ENCODE results near the gene EFCAB6. TPM values are rescaled to one million over a fixed set of nuclear protein-coding genes. Genes with fewer than 3 reads are reported as not detected.

EFCAB6 gene
- total and polyA plus RNA-seq, 3 donors from 2014 or later = 41.3 to 108 (median 81.5) TPM

DNA sequence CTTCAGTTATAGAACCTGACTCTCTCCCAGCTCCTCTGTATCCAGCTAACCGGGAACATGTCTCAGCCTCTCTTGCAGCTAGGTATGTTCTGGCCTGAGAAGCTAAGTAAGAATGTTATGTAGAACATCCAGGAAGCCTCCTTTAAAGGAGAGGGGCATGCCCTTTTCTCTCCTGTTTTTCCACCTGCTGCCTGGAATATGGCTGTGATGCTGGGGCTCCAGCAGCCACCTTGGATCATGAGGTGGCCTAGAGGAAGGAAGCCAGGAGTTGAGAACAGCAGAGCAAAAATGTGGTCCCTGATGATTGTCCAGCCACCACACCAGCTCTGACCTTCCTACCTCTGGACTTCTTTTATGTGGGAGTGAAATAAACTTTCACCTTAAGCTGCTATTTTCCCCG lies 282.6 kb downstream of the EFCAB6 start:
- intact Hi-C loops (cut with DNase I; ENCODE audit: low total_unique reads) = no loop called here
- H3K4me3 ChIP-seq = no peak overlapping the region
- 98 to 100% methylated on average over 1 to 2 of the region's 2 CpGs for WGBS, 2 donors
- H3K36me3 ChIP-seq (ENCODE audit: low read depth, missing control alignments) = no peaks in the 10 kb centered on the region
- no peaks in the 10 kb centered on the region for H3K4me1 ChIP-seq
- H3K9me3 ChIP-seq = no peaks in the 10 kb centered on the region
- no peak for TF ChIP-seq POLR2A (IDR thresholded peaks at IDR 0.05)
- TF ChIP-seq, protein P1, sequence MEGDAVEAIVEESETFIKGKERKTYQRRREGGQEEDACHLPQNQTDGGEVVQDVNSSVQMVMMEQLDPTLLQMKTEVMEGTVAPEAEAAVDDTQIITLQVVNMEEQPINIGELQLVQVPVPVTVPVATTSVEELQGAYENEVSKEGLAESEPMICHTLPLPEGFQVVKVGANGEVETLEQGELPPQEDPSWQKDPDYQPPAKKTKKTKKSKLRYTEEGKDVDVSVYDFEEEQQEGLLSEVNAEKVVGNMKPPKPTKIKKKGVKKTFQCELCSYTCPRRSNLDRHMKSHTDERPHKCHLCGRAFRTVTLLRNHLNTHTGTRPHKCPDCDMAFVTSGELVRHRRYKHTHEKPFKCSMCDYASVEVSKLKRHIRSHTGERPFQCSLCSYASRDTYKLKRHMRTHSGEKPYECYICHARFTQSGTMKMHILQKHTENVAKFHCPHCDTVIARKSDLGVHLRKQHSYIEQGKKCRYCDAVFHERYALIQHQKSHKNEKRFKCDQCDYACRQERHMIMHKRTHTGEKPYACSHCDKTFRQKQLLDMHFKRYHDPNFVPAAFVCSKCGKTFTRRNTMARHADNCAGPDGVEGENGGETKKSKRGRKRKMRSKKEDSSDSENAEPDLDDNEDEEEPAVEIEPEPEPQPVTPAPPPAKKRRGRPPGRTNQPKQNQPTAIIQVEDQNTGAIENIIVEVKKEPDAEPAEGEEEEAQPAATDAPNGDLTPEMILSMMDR (IDR thresholded peaks at IDR 0.05) = no peak
- H3K27ac ChIP-seq = no peak overlapping the region
- DNase-seq = no peak
- H3K27me3 ChIP-seq = no peaks in the 10 kb centered on the region

DNA sequence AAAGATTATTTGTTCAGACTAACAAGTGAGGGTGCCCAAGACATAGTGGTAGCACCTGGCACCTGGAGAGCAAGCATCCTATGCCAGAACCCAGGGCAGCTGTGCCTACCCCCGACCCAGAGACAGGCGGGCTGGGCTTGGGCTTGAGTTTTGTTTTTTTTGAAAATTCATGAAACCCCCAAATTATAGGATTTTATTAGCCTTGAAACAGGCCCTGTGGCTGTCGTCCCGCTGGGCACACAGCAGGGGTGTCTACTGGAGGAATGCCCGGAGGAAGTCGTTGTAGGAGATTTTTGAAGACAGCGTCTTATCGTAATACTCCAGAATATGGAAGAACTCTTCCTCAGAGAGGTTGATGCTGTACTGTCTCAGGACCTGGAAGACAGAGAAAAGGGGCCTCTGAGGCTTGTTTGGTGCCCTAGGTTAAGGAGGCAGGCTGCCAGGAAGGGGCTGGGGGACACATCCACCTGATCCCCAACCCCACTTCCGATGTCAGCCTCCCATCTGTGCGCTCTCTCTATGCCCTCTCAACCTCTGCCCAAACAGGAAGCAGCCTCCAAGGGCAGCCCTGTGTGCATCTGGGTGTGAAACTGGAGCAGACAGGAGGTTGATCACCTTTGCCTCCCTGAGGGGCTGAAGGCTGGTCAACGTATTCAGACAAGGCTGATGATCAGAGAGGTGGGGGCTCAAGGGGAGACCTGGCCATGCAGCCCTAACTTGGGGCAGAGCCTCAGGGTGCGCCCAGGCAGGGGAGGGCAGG lies 283.3 kb downstream of the EFCAB6 start:
- intact Hi-C loops (cut with DNase I; ENCODE audit: low total_unique reads) = no loop called here
- Histone ChIP-seq H3K4me3 (no peak overlapping the region), H3K9me3 (no peaks in the 10 kb centered on the region), H3K27me3 (no peaks in the 10 kb centered on the region), H3K36me3 (ENCODE audit: low read depth, missing control alignments) (no peaks in the 10 kb centered on the region), H3K4me1 (no peaks in the 10 kb centered on the region), H3K27ac (no peak overlapping the region)
- no peak for DNase-seq
- 79 to 82% methylated on average over 12 of the region's 12 CpGs for WGBS, 2 donors
- no peak for TF ChIP-seq POLR2A (IDR thresholded peaks at IDR 0.05)

DNA sequence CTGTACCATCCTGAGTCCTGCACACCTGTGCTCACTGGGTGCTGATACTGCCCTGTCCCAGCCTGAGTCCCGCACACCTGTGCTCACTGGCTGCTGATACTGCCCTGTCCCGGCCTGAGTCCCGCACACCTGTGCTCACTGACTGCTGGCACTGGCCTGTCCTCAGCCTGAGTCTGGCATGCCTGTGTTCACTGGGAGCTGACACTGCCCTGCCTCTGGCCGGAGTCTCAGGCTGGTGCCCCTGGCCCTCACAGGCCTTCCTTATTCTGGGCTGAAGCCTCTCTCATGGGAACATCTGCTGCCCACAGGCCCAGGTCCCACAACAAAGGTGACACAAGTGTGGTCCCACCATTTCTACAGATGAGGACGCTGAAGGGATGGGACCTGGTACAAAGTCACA lies 285.2 kb downstream of the EFCAB6 start:
- H3K4me3 ChIP-seq = no peak overlapping the region
- H3K9me3 ChIP-seq = no peaks in the 10 kb centered on the region
- no peaks in the 10 kb centered on the region for H3K4me1 ChIP-seq
- no peaks in the 10 kb centered on the region for H3K27me3 ChIP-seq
- intact Hi-C loops (cut with DNase I; ENCODE audit: low total_unique reads) = no loop called here
- H3K27ac ChIP-seq = no peak overlapping the region
- no peaks in the 10 kb centered on the region for H3K36me3 ChIP-seq (ENCODE audit: low read depth, missing control alignments)
- WGBS, 2 donors = 88 to 96% methylated on average over 3 to 5 of the region's 5 CpGs
- DNase-seq = no peak
- TF ChIP-seq POLR2A (IDR thresholded peaks at IDR 0.05) = no peak
- TF ChIP-seq, protein P1 (IDR thresholded peaks at IDR 0.05) = no peak

DNA sequence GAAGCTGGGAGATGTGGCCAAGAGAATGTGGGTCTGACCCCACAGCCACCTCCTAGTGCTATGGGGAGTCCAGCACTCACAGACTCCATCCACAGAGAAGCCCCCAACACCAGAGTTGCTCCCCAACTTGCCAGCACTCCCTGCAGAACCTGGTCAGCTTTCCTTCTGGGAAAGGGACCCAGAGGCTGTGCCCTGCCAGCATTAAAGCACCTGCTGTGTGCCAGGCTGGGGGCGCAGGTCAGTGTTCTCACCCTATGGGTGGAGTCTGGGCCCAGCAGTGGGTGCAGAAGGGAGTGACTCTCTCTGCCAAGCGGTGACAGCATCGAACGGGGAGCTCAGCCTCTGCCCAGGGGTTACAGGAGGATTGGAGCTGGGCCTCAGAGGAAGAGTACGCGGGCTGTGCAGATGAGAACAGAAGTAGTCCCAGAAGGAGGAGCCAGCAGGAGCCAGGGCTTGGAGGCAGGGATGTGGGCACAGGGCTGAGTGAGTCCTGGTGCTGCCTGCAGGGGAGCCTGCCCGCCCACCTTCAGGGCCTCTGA lies 285.9 kb downstream of the EFCAB6 start:
- Histone ChIP-seq H3K27me3 (no peaks in the 10 kb centered on the region), H3K36me3 (ENCODE audit: low read depth, missing control alignments) (no peaks in the 10 kb centered on the region), H3K4me3 (no peak overlapping the region), H3K4me1 (no peaks in the 10 kb centered on the region), H3K9me3 (no peaks in the 10 kb centered on the region), H3K27ac (no peak overlapping the region)
- 84 to 90% methylated on average over 6 to 7 of the region's 7 CpGs for WGBS, 2 donors
- intact Hi-C loops (cut with DNase I; ENCODE audit: low total_unique reads) = no loop called here
- TF ChIP-seq, protein P1 (IDR thresholded peaks at IDR 0.05) = no peak
- no peak for TF ChIP-seq POLR2A (IDR thresholded peaks at IDR 0.05)
- no peak for DNase-seq

DNA sequence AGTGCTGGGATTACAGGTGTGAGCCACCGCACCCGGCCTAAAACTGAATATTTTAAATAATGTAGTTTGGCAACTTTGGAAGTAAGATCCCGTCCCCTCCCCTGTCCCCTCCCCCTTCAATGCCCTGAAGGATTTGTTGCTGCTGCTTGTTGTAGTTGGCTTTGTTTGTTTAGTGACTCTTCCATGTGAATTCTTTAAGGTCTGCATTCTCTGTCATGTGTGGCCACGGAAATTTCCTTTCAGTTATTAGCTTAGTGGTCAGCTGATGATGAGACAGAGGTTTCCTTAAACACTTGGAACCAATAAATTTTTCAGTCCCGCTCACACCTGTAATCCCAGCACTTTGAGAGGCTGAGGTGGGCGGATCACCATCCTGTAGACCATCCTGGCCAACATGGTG lies 290.4 kb downstream of the EFCAB6 start:
- intact Hi-C loops (cut with DNase I; ENCODE audit: low total_unique reads) = no loop called here
- no peaks in the 10 kb centered on the region for H3K9me3 ChIP-seq
- no peak for DNase-seq
- H3K27ac ChIP-seq = no peak overlapping the region
- 78 to 91% methylated on average over 6 of the region's 6 CpGs for WGBS, 2 donors
- H3K4me3 ChIP-seq = no peak overlapping the region
- no peaks in the 10 kb centered on the region for H3K27me3 ChIP-seq
- H3K36me3 ChIP-seq (ENCODE audit: low read depth, missing control alignments) = no peaks in the 10 kb centered on the region
- TF ChIP-seq POLR2A (IDR thresholded peaks at IDR 0.05) = no peak
- TF ChIP-seq, protein P1 (IDR thresholded peaks at IDR 0.05) = no peak
- no peaks in the 10 kb centered on the region for H3K4me1 ChIP-seq
